H1 (cell line): ENCODE data around the gene SETX. TPM values are rescaled to one million over a fixed set of nuclear protein-coding genes. Genes with fewer than 3 reads are reported as not detected.

ENCODE experiments used
- CTCF ChIA-PET: fragments of 300-600 bp; sonication (Branson Sonifier 250); formaldehyde crosslinking; loops from one replicate; lab custom pipeline; 2021; ENCODE audit not compliant: partially characterized antibody; lab: Charles Lee
- POLR2A ChIA-PET: fragments of 300-600 bp; sonication (Branson Sonifier 250); formaldehyde crosslinking; loops from one replicate; lab custom pipeline; 2021; ENCODE audit warnings: inconsistent platforms; ENCODE audit not compliant: partially characterized antibody; lab: Charles Lee
- DNase-seq, 2 experiments: peaks; one replicate each; pipeline versions ENCODE4 v3.0.0 to v3.0.0-alpha.2; 2010 to 2022; ENCODE audit warnings: low spot score in 2 of 2, low read depth in 1 of 2, mixed read lengths in 1 of 2
- FAIRE-seq: peaks from 2 replicates; lab custom pipeline; 2011; peaks lifted over from hg19 to GRCh38; lab: Jason Lieb, UNC
- H2AFZ ChIP-seq: 2 replicates; pipeline ENCODE4 v1.8.1; 2012; ENCODE audit warnings: low read length, inconsistent platforms
- H2AK5ac ChIP-seq: 2 replicates; pipeline ENCODE4 v1.6.1; 2013; ENCODE audit warnings: low read depth, low read length
- H2BK120ac ChIP-seq: replicated peaks from 2 replicates; pipeline ENCODE3; 2013; ENCODE audit warnings: low read depth, low read length, inconsistent platforms
- H2BK12ac ChIP-seq: 2 replicates; pipeline ENCODE4 v1.6.1; 2013; ENCODE audit warnings: low read depth, low read length
- H2BK15ac ChIP-seq: 2 replicates; pipeline ENCODE4 v1.6.1; 2013; ENCODE audit warnings: low read length
- H2BK20ac ChIP-seq: 2 replicates; pipeline ENCODE4 v1.6.1; 2013; ENCODE audit warnings: low read length
- H2BK5ac ChIP-seq: 2 replicates; pipeline ENCODE4 v1.6.1; 2013; ENCODE audit warnings: low read depth, low read length
- H3K14ac ChIP-seq: 2 replicates; pipeline ENCODE4 v1.6.1; 2013; ENCODE audit warnings: inconsistent platforms; ENCODE audit not compliant: insufficient read length
- H3K18ac ChIP-seq: 2 replicates; pipeline ENCODE4 v1.6.1; 2013; ENCODE audit warnings: low read length; ENCODE audit errors: extremely low read depth
- H3K23ac ChIP-seq: 2 replicates; pipeline ENCODE4 v1.6.1; 2013; ENCODE audit warnings: inconsistent platforms; ENCODE audit not compliant: insufficient read length
- H3K23me2 ChIP-seq: 2 replicates; pipeline ENCODE4 v1.6.1; 2013; ENCODE audit warnings: low read depth, low read length
- H3K27ac ChIP-seq: 2 replicates; pipeline ENCODE4 v1.6.1; 2011; ENCODE audit warnings: low read depth, low read length, inconsistent platforms
- H3K27me3 ChIP-seq, 4 experiments: replicated peaks in 1 of 4; 1 replicate in 1 of 4; 2 replicates in 3 of 4; pipeline versions ENCODE4 v1.6.1 to v1.8.1; 2011 to 2013; ENCODE audit warnings: low read length in 3 of 4, mild to moderate bottlenecking in 3 of 4, inconsistent platforms in 2 of 4, mixed read lengths in 2 of 4, moderate library complexity in 1 of 4; ENCODE audit not compliant: control insufficient read depth in 3 of 4, insufficient read depth in 3 of 4; ENCODE audit errors: extremely low read depth in 1 of 4
- H3K36me3 ChIP-seq, 4 experiments: 2 replicates each; pipeline versions ENCODE4 v1.6.1 to v1.8.1; 2011 to 2013; ENCODE audit warnings: mild to moderate bottlenecking in 4 of 4, low read length in 3 of 4, moderate library complexity in 2 of 4, control low read depth in 1 of 4, inconsistent platforms in 1 of 4; ENCODE audit not compliant: insufficient read depth in 4 of 4, control insufficient read depth in 2 of 4
- H3K4ac ChIP-seq: replicated peaks from 2 replicates; pipeline ENCODE3; 2013; ENCODE audit warnings: low read length, low read depth, mixed read lengths, inconsistent platforms; ENCODE audit not compliant: insufficient read length
- H3K4me1 ChIP-seq, 4 experiments: replicated peaks in 1 of 4; 1 replicate in 1 of 4; 2 replicates in 3 of 4; pipeline versions ENCODE4 v1.6.1 to v1.8.1; 2011 to 2013; ENCODE audit warnings: low read length in 3 of 4, inconsistent platforms in 2 of 4, mixed read lengths in 1 of 4; ENCODE audit not compliant: insufficient read depth in 4 of 4, control insufficient read depth in 3 of 4
- H3K4me2 ChIP-seq, 2 experiments: 2 replicates each; pipeline versions ENCODE4 v1.6.1 to v1.8.1; 2011 to 2013; ENCODE audit warnings: low read depth in 2 of 2, low read length in 2 of 2, control low read depth in 1 of 2, inconsistent platforms in 1 of 2, mild to moderate bottlenecking in 1 of 2; ENCODE audit not compliant: insufficient read depth in 1 of 2
- H3K4me3 ChIP-seq, 4 experiments: fragments of 200-600, 300-600 bp in 1 of 4; sonication (generic), shearing (Covaris generic), sonication (Bioruptor Twin) in 1 of 4; 2 replicates each; pipeline versions ENCODE4 v1.5.1 to v1.8.1; 2011 to 2016; ENCODE audit warnings: low read length in 4 of 4, low read depth in 3 of 4, control low read depth in 2 of 4, inconsistent platforms in 2 of 4, mild to moderate bottlenecking in 2 of 4, mixed read lengths in 1 of 4, moderate library complexity in 1 of 4; ENCODE audit not compliant: insufficient read depth in 2 of 4; ENCODE audit errors: extremely low read depth in 1 of 4
- H3K56ac ChIP-seq: replicated peaks from 2 replicates; pipeline ENCODE3; 2013; ENCODE audit warnings: low read depth, mild to moderate bottlenecking, mixed read lengths, low read length, inconsistent platforms; ENCODE audit not compliant: insufficient read length
- H3K79me1 ChIP-seq: 2 replicates; pipeline ENCODE4 v1.6.1; 2013; ENCODE audit warnings: low read depth, low read length, control low read depth
- H3K79me2 ChIP-seq, 2 experiments: 2 replicates each; pipeline versions ENCODE4 v1.6.1 to v1.8.1; 2012 to 2013; ENCODE audit warnings: low read length in 2 of 2, mild to moderate bottlenecking in 2 of 2, inconsistent platforms in 1 of 2; ENCODE audit not compliant: insufficient read depth in 2 of 2, control insufficient read depth in 1 of 2
- H3K9ac ChIP-seq, 4 experiments: replicated peaks in 1 of 4; 1 replicate in 1 of 4; 2 replicates in 3 of 4; pipeline versions ENCODE4 v1.6.1 to v1.8.1; 2011 to 2013; ENCODE audit warnings: low read depth in 3 of 4, low read length in 3 of 4, control low read depth in 2 of 4, mild to moderate bottlenecking in 2 of 4, moderate library complexity in 2 of 4, inconsistent platforms in 1 of 4; ENCODE audit errors: extremely low read depth in 1 of 4
- H3K9me3 ChIP-seq, 2 experiments: 2 replicates each; pipeline versions ENCODE4 v1.6.1 to v1.8.1; 2012 to 2013; ENCODE audit warnings: mild to moderate bottlenecking in 2 of 2, moderate library complexity in 2 of 2, control low read depth in 1 of 2, inconsistent platforms in 1 of 2, low read depth in 1 of 2, low read length in 1 of 2, mixed read lengths in 1 of 2; ENCODE audit not compliant: insufficient read depth in 2 of 2
- H4K20me1 ChIP-seq, 2 experiments: replicated peaks in 1 of 2; 2 replicates each; pipeline versions ENCODE3 to v1.8.1; 2011 to 2013; ENCODE audit warnings: inconsistent platforms in 2 of 2, low read length in 2 of 2, mild to moderate bottlenecking in 1 of 2; ENCODE audit not compliant: insufficient read depth in 2 of 2, control insufficient read depth in 1 of 2
- H4K5ac ChIP-seq: 2 replicates; pipeline ENCODE4 v1.6.1; 2013; ENCODE audit warnings: low read length, low read depth, mixed read lengths, inconsistent platforms; ENCODE audit not compliant: insufficient read length
- H4K8ac ChIP-seq: 2 replicates; pipeline ENCODE4 v1.8.0; 2013; ENCODE audit warnings: mild to moderate bottlenecking, moderate library complexity, low read length, inconsistent platforms; ENCODE audit not compliant: insufficient read depth; ENCODE audit errors: extremely low read depth
- H4K91ac ChIP-seq: replicated peaks from 2 replicates; pipeline ENCODE3; 2013; ENCODE audit warnings: low read length, mixed read lengths, inconsistent platforms; ENCODE audit not compliant: insufficient read length
- CBX5 ChIP-seq: fragments of 300-800, 300-1000 bp; sonication (generic); IDR thresholded peaks from 2 replicates; pipeline ENCODE4 v1.7.1; 2016; ENCODE audit warnings: antibody characterized with exemption, low read length, low read depth
- RBBP5 ChIP-seq: IDR thresholded peaks from 2 replicates; pipeline ENCODE4 v1.7.1; 2012; ENCODE audit warnings: low read depth, mild to moderate bottlenecking, inconsistent platforms, low read length, moderate library complexity, borderline replicate concordance
- WGBS, 2 experiments: shearing (Covaris generic) in 1 of 2; methylation state at CpG; one replicate each; pipeline versions ENCODE4 v1.1.6 to v1.1.7; 2013 to 2015; ENCODE audit warnings: low lambda C conversion rate in 2 of 2, mixed read lengths in 2 of 2, inconsistent platforms in 1 of 2, low coverage in 1 of 2, missing lambda C conversion rate in 1 of 2; ENCODE audit not compliant: insufficient replicate concordance in 2 of 2, insufficient coverage in 1 of 2, insufficient read length in 1 of 2; ENCODE audit errors: extremely low coverage in 1 of 2, missing lambda C conversion rate in 1 of 2; 5-methylcytosine and 5-hydroxymethylcytosine counted together
- polyA plus RNA-seq, 7 experiments: library from polyadenylated mRNA; depleted of rRNA in 3 of 7; stranded (reverse) in 5 of 7; unstranded in 2 of 7; fragments of >200 nt in 5 of 7; fragments of 200-250 nt in 2 of 7; gene quantifications; 1 replicate in 5 of 7; 2 replicates in 1 of 7; 4 replicates in 1 of 7; pipeline versions ENCODE4 v1.2.1 to v1.2.3, GENCODE V29; 2011 to 2013; ENCODE audit warnings: missing spikeins in 2 of 7, mixed read lengths in 2 of 7
- total RNA-seq: library from RNA; stranded (reverse); fragmentation: NEBNext Ultra II Directional; extraction: Animal tissue kit (Norgen Biotek cat#: 25700); gene quantifications from 2 replicates; pipeline ENCODE4 v1.2.1, GENCODE V29; 2021

Gene SETX
- total and polyA plus RNA-seq, 2 of the 8 experiments (the other 6 are each of a cell fraction or from before 2014, with no cell fraction given), result 15.1 to 37.9 TPM

- Histone ChIP-seq H3K9me3 (no peaks in the 10 kb centered on the region), H4K8ac (no peak overlapping the region), H2BK5ac (no peak overlapping the region), H2AK5ac (no peak overlapping the region), H3K4me2 (no peak overlapping the region), H3K23ac (no peak overlapping the region), H3K14ac (no peak overlapping the region), H3K4ac (no peak overlapping the region), H2BK12ac (no peak overlapping the region), H4K91ac (no peak overlapping the region), H3K36me3 (peaks cover 14 to 45% (median 27%) of the 10 kb centered on the region in 4 experiments), H3K23me2 (no peaks in the 10 kb centered on the region), H3K27me3 (no peaks in the 10 kb centered on the region), H3K79me1 (no peaks in the 10 kb centered on the region), H3K27ac (no peak overlapping the region), H4K20me1 (no peaks in the 10 kb centered on the region), H3K4me3 (no peak overlapping the region), H3K56ac (no peak overlapping the region), H3K4me1 (no peaks in the 10 kb centered on the region; a peak in 1 of 7 replicates), H3K18ac (no peak overlapping the region), H4K5ac (no peak overlapping the region), H2BK15ac (no peak overlapping the region), H2BK20ac (no peak overlapping the region), H2BK120ac (no peak overlapping the region), H2AFZ (no peak overlapping the region), H3K79me2 (no peaks in the 10 kb centered on the region), H3K9ac (no peak overlapping the region)
- ChIA-PET CTCF (no interaction called here), POLR2A (interaction anchor here (0.6 to 0.9 kb wide), 3 partner anchors 13 to 24 kb away, joined by 3 read pairs; no protein-coding TSS in a partner anchor)
- WGBS, 2 experiments, result 97% methylated on average over 13 of the region's 13 CpGs; no CpG with 5 or more reads in 1 of the 2 experiments
- TF ChIP-seq CBX5 (no peak), RBBP5 (no peak)
- FAIRE-seq (no peak), DNase-seq (no peak)
Observed at GRCh38 chr9:132293145-132293721, 61.6 kb downstream of the SETX start.
